GM18505 (cell line): ENCODE measurements around the gene KLK3.
A peak's percentile ranks its signal among the peaks of the same experiment; 100 is the strongest.
"Not testable (repeated sequence)": the region's sequence is repeated elsewhere in the genome, so short reads cannot be mapped to it uniquely, and the experiment has no call there.

ENCODE experiments used
- ATAC-seq: cut with Tn5 transposase; IDR thresholded peaks from one replicate; pipeline ENCODE4 v1.9.1; 2021; ENCODE audit not compliant: unreplicated experiment
- POLR2A ChIP-seq: IDR thresholded peaks from 4 replicates; pipeline ENCODE4 v1.6.1; 2011; ENCODE audit warnings: borderline replicate concordance; ENCODE audit not compliant: insufficient read depth, insufficient read length; ENCODE audit errors: extremely low read depth

KLK3 gene

DNA sequence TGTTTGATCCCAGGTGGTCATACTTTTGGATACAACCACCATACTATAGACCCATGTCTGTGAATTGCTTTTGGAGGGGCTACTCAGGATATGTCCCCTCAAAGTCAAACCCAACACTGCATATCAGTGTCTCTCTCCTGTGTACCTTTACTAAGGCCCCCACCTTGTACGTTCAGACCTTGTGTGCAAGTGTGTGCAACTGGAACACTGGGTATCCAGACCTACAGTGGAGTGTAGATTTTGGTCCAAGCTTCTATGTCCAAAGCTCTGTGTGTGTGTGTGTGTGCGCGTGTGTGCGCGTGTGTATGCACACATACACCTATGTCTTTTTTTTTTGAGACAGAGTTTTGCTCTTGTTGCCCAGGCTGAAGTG lies 36.5 kb downstream of the KLK3 start:
- no peak for TF ChIP-seq POLR2A
- no peak for ATAC-seq

DNA sequence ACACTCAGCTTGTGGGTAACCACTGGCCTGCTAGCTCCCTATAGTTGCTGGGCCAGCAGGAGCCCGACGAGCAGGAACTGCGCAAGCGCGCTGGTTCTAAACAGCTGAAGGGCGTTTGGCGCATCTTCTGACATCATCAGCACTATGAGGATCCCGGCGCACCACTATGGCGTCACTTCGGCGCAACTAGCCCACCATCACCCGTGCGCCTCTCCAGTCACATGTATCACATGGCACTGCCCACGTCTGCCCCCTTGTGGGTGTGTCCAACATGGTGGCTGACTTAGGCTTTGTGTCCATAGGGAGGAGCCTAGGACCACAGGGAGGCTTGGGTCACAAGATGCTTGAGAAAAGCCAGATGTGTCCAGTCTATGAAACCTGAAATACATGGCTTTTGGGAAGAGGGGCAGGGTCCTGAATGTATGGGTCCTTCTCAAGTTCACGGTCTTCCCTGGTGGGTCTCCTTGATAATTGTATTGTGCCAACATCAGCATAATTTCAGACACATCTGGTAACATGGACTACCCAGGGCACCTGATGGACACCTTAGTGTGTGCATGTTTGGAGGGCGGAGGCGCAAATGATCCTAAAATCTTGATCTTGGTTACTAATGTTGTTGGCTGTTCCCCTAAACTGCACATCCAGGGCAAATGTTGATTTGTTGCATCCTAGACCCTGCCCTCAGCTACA lies 38.5 kb downstream of the KLK3 start:
- no peak for TF ChIP-seq POLR2A
- ATAC-seq: no peak

- TF ChIP-seq POLR2A: no peak
- ATAC-seq: no peak
Observed at GRCh38 chr19:50894478-50895356, 40.0 kb downstream of the KLK3 start.

DNA sequence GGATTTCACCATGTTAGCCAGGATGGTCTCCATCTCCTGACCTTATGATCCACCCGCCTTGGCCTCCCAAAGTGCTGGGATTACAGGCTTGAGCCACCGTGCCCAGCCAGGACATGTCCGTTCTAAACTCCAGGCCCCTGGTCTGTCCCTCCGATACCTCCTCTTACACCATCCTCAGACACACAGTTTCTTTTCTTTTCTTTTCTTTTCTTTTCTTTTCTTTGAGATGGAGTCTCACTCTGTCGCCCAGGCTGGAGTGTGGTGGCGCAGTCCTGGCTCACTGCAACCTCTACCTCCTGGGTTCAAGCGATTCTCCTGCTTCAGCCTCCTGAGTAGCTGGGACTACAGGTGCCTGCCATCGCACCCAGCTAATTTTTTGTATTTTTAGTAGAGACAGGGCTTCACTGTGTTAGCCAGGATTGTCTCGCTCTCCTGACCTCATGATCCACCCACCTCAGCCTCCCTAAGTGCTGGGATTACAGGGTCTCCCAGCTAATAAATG lies 41.4 kb downstream of the KLK3 start:
- not testable (repeated sequence) for ATAC-seq

- no peak for TF ChIP-seq POLR2A
- peak; percentile 82 for ATAC-seq
Observed at GRCh38 chr19:50896591-50897190, 42.0 kb downstream of the KLK3 start.

GRCh38 chr19:50897191-50897607 lies 42.5 kb downstream of the KLK3 start:
- TF ChIP-seq POLR2A: no peak
- peak; percentile 34 for ATAC-seq

- TF ChIP-seq POLR2A: no peak
- ATAC-seq: no peak
Observed at GRCh38 chr19:50897612-50898011, 42.9 kb downstream of the KLK3 start.

GRCh38 chr19:50898018-50898417 lies 43.3 kb downstream of the KLK3 start:
- no peak for TF ChIP-seq POLR2A
- no peak for ATAC-seq

GRCh38 chr19:50899569-50899968 lies 44.9 kb downstream of the KLK3 start:
- no peak for ATAC-seq
- no peak for TF ChIP-seq POLR2A

DNA sequence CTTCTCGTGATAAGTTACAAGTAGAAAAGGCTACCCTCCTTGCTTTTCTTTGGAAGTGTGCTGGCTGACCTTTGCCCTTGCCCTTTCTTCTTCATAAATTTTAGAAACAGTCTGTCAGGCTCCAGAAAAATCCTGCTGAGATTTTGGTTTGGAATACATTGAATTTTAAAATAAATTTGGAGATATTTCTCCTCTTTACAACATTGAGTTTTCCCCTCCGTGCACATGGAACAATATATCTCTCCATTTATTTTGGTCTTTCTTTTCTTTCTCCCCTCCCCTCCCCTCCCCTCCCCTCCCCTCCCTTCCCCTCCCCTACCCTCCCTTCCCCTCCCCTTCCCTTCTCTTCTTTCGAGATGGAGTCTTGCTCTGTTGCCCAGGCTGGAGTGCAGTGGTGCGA lies 47.9 kb downstream of the KLK3 start:
- no peak for TF ChIP-seq POLR2A
- no peak for ATAC-seq

- ATAC-seq: no peak
- TF ChIP-seq POLR2A: no peak
Observed at GRCh38 chr19:50906217-50906616, 51.5 kb downstream of the KLK3 start.

GRCh38 chr19:50908336-50908735 lies 53.6 kb downstream of the KLK3 start:
- TF ChIP-seq POLR2A: no peak
- ATAC-seq: no peak

DNA sequence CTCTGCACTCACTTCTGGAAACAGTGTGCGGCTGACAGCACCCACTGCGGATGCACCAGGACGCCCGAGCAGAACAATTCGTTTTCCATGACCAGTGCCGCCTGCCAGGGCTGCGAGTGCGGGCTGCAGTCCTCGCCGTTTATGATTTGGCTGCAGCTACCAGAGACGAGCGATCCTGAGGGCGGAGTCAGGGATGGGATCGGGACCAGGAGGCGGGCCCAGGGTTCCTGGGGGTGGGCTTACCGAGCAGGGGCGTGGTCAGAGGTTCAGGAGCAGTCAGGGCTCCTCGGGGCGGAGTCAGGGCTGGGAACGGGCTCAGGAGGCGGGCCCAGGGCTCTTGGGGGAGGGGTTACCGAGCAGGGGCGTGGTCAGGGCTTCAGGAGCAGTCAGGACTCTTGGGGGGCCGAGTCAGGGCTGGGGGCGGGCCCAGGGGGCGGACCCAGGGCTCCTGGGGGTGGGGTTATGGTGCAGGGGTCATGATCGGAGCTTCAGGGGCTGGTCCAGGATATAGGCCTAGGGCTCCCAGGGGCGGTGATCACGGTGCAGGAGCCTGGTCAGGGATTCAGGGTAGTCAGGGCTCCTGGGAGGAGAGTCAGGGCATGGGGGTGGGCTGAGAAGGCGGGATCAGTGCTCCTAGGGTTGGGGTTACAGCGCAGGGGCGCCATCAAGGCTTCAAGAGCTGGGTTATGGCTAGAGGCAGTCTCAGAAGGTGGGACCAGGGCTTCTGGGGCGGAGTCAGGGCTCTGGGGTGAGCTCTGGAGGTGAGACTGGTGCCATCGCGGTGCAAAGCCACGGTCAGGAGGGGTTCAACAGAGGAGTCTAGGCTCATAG lies 54.7 kb downstream of the KLK3 start:
- ATAC-seq: peak; percentile 62
- no peak for TF ChIP-seq POLR2A
